Stimulated activated naive CD4-positive, alpha-beta T cell treated with Interleukin-2 at 50 U/mL for 16 hours (primary cell): ENCODE measurements around the gene CFAP100.

Source experiments
- DNase-seq: peaks from one replicate; lab custom pipeline; 2025; lab: John Stamatoyannopoulos, UW

CFAP100 gene

DNA sequence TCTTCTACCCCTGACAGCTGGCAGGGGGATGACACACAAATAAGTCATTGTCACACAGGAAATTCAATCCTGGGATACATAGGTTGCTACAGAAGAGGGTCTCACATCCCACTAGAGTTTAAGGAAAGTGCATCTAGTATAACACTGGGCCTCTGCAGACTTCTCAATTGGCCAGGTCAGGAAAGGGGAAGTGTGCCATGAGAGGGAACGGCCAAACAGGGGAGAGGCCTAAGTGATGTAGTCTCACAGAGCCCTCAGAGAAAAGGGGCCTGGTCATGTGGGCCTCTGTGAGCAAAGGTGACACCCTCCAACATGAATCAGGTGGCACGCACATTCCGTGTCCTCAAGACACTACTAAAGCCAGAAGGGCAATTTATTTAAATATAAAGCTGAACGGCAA is 69.8 kb downstream of the CFAP100 start:
- DNase-seq: no peak

- no peak for DNase-seq
Observed at GRCh38 chr3:126464997-126465396, 70.3 kb downstream of the CFAP100 start.

- no peak for DNase-seq
Observed at GRCh38 chr3:126465928-126466544, 71.3 kb downstream of the CFAP100 start.

DNA sequence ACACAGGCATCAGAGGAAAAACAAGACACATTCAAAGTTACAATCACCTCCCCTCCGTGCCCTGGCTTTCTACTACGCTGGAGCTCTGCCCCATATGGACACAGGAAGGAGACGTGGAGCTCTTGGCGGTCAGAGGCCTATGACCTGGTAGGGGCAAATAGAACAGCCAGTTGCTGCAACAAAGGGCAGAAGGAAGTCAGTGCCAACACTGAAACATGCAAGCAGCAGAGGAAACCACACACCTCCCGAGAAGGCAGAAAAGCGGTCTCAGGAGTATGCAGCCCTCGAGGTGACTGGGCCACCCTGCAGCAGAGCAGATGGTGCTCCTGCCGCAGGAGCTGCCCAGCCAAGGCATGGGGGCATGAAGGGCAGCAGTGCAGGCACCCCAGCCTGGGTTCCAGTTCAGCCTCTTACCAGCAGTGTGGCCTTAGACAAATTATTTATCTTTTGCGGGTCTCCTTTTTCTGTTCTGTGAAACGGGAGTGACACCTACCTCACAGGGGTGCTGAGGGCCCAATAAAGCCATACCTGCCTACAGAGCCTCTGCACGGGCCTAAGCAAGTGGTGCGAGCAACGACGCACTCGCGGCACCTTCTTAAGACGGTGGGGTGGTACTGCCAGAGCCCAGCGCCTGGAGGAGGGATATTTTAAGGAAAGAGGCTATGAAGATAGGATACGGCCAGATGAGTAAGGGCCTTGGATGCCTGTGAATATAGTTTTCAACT is 72.3 kb downstream of the CFAP100 start:
- DNase-seq: no peak

DNA sequence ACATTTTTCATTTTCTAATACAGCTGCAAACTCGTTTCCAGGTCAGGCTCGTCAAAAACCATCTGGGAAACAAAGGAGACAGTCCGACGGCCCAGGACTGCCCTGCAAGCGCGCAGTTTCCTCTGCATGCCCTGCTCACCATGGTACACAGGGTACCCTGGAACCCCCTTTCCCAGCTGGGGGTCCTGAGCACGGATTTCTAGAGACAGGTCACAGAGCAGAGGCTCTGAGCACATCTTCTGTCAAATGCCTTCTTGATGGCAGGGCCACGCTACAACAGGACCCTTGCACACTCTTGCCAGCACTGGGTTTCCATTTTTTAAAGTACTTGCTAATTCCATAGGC is 72.9 kb downstream of the CFAP100 start:
- DNase-seq: no peak

- no peak for DNase-seq
Observed at GRCh38 chr3:126468028-126468891, 73.6 kb downstream of the CFAP100 start.

- DNase-seq: no peak
Observed at GRCh38 chr3:126469479-126469878, 74.8 kb downstream of the CFAP100 start.

DNA sequence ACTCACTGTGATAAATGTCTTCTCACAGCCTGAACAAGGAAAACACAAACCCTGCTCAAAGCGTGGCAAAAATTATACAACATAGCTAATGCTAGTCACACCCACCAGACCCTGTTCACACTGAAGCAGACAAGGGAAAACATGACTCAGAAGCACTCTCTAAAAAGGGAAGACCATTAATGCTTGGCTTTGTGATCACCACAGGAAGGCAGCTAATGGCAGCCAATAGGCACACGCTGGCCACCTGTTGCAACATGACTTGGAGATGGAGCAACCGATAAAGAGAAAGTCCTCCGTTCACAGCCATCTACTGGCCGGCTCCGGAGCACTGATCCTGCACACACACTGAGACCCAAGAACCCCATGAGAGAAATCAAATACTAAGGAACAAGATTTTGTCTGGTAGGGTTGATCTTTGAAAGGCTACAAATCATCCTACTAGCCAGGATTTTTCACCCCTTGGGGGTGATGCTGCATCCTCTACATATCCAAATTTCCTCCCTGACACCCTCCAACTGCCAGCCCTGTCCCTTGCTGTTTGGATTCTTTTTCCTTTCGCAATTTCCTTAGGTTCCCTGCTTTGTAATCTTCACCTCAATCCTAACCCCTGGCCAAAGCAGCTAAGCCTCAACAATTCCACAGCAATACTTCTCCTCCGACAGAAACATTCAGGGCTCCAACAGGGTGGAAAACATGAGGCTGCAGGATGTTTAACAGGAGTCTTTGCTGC is 77.7 kb downstream of the CFAP100 start:
- DNase-seq: no peak

DNA sequence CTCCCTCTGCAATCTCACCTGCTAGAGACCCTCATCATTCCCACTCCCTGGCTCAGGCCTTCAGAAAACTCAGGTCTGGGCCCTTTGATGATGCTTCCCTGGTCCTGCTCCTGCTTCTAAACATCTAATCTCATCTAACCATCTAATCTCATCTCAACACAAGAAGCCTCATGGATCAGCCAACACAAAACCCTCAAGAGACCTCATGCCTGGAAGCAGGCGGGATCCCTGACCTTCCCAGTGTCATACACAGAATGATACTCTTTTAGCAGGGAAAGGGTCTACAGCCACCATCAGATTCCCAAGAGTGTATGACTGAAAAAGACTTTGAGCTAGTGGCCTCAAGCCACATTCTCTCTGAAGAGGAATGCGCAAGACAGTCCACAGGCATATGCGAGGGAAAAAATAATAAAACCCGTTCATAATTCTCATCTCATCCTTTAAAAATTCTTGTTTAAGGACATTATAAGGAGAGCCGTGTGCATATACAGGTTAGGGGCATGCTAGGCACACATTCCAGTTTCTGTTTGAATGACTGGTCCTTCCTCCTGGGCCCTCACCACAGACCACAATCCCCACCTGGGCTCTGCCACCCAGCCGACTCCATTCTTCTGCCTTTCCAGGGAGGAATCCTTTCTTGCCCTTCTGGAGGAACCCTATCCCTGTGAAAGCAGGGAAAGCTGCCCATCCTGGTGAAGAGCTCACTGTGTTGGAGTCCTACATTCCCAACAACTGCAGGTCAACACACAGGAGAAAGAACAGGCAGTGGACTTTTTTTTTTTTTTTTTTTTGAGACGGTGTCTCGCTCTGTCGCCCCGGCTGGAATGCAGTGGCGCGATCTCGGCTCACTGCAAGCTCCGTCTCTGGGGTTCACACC is 78.8 kb downstream of the CFAP100 start:
- DNase-seq: no peak

DNA sequence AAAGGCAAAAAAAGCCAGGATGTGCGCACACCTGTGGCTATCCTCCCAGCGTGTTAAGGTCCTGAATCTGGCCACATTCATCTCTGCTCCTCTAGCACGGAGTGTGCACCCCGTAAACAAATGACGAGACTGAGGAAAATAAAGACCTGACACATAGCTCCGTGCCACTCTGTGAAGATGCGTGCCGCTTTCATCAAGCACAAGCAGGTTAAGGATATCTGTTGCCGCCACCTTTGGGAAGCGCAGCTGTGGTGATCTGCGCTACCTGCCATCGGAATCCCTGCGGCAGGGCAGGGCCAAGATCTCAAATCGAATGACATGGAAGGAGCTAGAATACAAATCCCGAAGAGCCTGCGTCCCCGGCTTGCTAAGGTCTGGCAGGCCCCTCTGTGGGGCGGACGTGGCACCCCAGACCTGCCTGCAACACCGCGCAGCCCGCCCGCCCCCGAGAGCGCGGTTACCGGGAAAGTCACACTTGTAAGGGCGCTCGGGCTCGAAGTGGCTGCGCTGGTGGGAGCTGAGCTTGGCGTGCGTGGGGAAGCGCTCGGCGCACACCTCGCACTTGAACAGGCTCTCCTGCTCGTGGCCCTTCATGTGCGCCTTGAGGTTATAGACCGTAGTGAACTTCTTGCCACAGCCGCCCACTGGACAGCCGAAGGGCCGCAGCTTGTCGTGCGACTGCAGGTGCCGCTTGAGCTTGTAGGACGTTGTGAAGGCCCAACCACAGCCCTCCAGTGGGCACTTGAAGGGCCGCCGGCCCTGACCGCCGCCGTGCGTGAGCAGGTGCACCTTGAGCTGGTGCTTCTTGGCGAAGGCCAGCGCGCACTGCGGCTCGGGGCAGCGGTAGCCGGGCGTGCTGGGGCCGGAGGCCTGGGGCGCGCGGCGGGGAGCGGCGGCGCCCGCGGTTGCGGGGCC is 80.0 kb downstream of the CFAP100 start:
- peak; percentile 26 for DNase-seq

- peak; percentile 90 for DNase-seq
Observed at GRCh38 chr3:126475413-126476114, 80.9 kb downstream of the CFAP100 start, which contains the start of gene ZXDC. TSS of gene ZXDC (minus strand) at chr3:126475891. CDS start at chr3:126475865, 26 bp downstream.

DNA sequence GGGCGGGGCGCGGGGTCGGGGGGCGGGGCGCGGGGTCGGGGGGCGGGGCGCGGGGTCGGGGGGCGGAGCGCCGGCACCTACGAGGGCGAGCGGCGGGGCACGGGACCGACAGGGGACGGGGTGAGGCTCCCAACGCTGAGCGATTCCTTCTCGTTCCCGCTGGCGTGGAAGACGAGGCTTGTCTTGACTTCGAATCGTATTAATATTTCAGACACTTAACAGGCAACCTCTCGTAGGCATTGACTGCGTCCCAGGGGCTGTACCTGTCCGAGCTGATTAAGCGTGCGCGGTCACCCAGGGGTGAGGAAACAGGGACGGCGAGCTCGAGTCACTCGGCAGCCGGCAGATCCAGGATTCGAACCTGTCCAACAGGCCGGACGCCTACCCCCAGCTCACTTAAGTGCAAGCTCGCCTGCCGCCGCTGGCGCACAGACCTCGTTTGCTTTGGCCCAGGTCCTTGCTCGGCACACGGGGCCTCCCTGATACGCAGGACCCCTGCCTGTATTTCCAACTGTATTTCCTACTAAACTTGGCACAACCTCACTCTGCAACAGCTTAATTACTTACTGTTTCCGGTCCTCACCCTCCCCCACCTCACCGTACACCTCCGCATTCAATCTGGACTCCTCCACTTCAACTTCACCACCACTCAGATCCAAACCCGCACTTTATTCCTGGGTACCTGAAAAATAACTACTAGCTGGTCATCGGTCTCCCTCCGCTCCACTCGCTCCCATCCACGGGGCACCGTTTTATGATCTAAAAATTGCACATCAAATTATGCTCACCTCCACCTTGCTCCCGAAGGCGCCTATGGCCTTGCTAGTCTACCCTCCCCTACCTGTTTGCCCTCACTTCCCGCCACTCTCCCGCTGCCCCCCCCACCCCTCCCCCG is 81.7 kb downstream of the CFAP100 start:
- DNase-seq: no peak

GRCh38 chr3:126477061-126477380 is 82.3 kb downstream of the CFAP100 start:
- no peak for DNase-seq

DNA sequence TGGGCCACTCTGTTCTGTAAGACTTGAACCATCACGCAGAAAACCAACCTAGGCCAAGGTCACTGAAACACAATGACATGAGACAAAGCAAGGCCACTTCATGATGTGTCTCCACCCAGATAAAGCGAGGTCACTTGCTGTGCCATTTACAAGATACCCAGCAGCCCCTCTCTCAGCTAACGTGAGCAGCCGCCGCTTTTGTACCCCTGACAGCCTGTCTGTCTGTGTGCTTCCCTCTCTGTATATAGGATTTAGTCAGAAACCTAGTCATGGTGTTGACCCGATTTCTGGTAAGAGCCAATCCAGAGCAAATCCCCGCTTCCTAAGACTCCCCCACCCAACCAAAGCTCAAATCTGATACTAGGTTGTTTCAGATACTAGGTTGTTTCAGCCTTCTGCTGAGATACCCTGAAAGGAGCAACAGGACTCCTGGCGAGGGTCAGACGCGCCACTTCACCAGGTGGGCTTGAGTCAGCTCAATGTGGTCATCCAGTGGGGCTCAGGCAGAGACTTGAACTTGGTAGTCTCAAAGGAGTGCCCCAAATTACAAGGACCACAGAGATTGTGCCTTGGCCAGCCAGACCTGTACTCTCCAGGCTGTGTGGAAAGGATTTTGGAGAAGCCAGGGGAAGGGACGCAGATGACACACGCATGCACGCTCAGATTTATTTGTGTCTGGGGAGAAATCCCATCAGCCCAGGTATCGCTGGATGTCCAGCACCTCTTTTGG is 84.0 kb downstream of the CFAP100 start:
- DNase-seq: no peak

DNA sequence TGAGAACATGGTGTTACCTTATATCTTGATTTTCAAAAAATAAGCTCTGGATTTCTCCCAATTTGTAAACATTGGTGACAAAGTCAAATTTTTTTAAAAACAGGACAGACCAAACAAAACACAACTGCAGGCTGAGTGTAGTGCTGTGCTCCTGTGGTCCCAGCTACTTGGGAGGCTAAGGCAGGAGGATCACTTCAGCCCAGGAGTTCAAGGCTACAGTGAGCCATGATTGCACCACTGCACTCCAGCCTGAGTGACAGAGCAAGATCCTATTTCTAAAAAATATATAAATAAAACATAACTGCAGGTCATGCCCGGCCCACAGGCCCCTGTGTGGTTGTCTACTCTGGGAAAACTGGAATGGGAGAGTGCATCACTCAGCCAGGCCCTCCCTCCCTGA is 84.9 kb downstream of the CFAP100 start:
- no peak for DNase-seq

- no peak for DNase-seq
Observed at GRCh38 chr3:126480206-126480605, 85.5 kb downstream of the CFAP100 start.

- no peak for DNase-seq
Observed at GRCh38 chr3:126480861-126481260, 86.2 kb downstream of the CFAP100 start.
